ENCODE measurements around the gene C11orf91.

- TF ChIP-seq POLR2A (IDR thresholded peaks at IDR 0.05; ENCODE audit: low read depth, low read length) (no peak), TAF1 (IDR thresholded peaks at IDR 0.05; ENCODE audit: borderline replicate concordance, low read depth, low read length) (no peak), POLR2AphosphoS5 (IDR thresholded peaks at IDR 0.05; ENCODE audit: low read depth, low read length) (no peak)
These were observed 24.0 kb upstream of the C11orf91 start for GRCh38 chr11:33724644-33725035.

Measured in GM12892 (cell line).